Neural progenitor cell (in vitro differentiated cells): ENCODE measurements around the gene ISM2.

Experiments used
- CTCF ChIP-seq: fragments of 200-600 bp; sonication (generic); IDR thresholded peaks from 2 replicates; pipeline ENCODE4 v1.5.1; 2017; ENCODE audit warnings: antibody characterized with exemption, mild to moderate bottlenecking
- EZH2 ChIP-seq: fragments of 200-600 bp; sonication (generic); IDR thresholded peaks from 2 replicates; pipeline ENCODE4 v1.6.1; 2017; ENCODE audit warnings: antibody characterized with exemption, mild to moderate bottlenecking, moderate library complexity
- EZH2phosphoT487 ChIP-seq: fragments of 200-600 bp; sonication (generic); IDR thresholded peaks from 2 replicates; pipeline ENCODE4 v1.6.1; 2017; ENCODE audit warnings: antibody characterized with exemption

GRCh38 chr14:77442196-77442595 lies 56.4 kb downstream of the ISM2 start:
- TF ChIP-seq CTCF = no peak
- TF ChIP-seq EZH2 = no peak
- TF ChIP-seq EZH2phosphoT487 = no peak
